A673 (cell line): Measurements from ENCODE around the gene PPM1M.

Experiments used
- CTCF ChIP-seq: fragments of 300-800, 200-600 bp; sonication (generic); conservative IDR thresholded peaks from 2 replicates; pipeline ENCODE4 v1.5.1; 2017; ENCODE audit warnings: low read depth, mild to moderate bottlenecking, antibody characterized with exemption, low read length, moderate library complexity, mixed read lengths
- EZH2 ChIP-seq: fragments of 200-600 bp; sonication (generic); IDR thresholded peaks from 2 replicates; pipeline ENCODE4 v1.6.1; 2017; ENCODE audit warnings: borderline replicate concordance, low read depth, mild to moderate bottlenecking, mixed read lengths, antibody characterized with exemption, low read length; ENCODE audit not compliant: poor library complexity, severe bottlenecking

- TF ChIP-seq CTCF, result no peak
- no peak for TF ChIP-seq EZH2
These were observed 14.6 kb upstream of the PPM1M start for GRCh38 chr3:52230889-52231499.
